Fibroblast of mammary gland (primary cell): ENCODE data around the gene NPEPPS.
"Not testable (repeated sequence)": the region's sequence is repeated elsewhere in the genome, so short reads cannot be mapped to it uniquely, and the experiment has no call there.

Experiments used
- DNase-seq: peaks from one replicate; pipeline ENCODE4 v3.0.0-alpha.2; 2010; ENCODE audit warnings: low read depth
- H3K4me3 ChIP-seq: 2 replicates; pipeline ENCODE4 v1.5.1; 2011; ENCODE audit warnings: low read depth, mild to moderate bottlenecking, low read length, moderate library complexity; ENCODE audit not compliant: control insufficient read depth
- TF ChIP-seq, protein P1 (sequence below): conservative IDR thresholded peaks from 2 replicates; pipeline ENCODE4 v1.5.1; 2011; ENCODE audit warnings: low read depth, low read length, inconsistent platforms; ENCODE audit not compliant: control insufficient read depth, insufficient read depth

The NPEPPS gene

GRCh38 chr17:47541676-47542075 is 10.8 kb downstream of the NPEPPS start:
- not testable (repeated sequence) for DNase-seq

DNA sequence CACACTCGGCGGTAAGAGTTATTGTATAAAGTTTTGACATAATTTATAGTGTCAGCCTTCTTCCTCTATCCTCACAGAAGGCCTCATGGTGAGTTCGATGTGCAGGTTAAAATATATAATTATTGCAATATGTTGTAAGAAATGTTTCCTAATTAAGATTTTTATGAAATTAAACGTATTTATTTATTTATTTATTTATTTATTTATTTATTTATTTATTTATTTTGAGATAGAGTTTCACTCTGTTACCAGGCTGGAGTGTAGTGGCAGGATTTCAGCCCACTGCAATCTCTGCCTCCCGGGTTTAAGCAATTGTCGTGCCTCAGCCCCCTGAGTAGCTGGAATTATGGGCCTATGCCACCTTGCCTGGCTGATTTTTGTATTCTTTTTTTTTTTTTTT is 13.4 kb downstream of the NPEPPS start:
- DNase-seq, result not testable (repeated sequence)

More at GRCh38 chr17:47541676-47542075, 10.8 kb downstream of the NPEPPS start:
- not testable (repeated sequence) for H3K4me3 ChIP-seq

GRCh38 chr17:47554733-47555132 is 23.8 kb downstream of the NPEPPS start:
- peak; percentile 2 for DNase-seq
- H3K4me3 ChIP-seq, result not testable (repeated sequence)

More for the DNA sequence above, 13.4 kb downstream of the NPEPPS start:
- H3K4me3 ChIP-seq, result not testable (repeated sequence)

DNA sequence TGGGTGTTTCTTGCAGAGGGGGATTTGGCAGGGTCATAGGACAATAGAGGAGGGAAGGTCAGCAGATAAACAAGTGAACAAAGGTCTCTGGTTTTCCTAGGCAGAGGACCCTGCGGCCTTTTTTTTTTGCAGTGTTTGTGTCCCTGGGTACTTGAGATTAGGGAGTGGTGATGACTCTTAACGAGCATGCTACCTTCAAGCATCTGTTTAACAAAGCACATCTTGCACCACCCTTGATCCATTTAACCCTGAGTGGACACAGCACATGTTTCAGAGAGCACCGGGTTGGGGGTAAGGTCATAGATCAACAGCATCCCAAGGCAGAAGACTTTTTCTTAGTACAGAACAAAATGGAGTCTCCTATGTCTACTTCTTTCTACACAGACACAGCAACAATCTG is 25.2 kb downstream of the NPEPPS start:
- not testable (repeated sequence) for H3K4me3 ChIP-seq, DNase-seq

DNA sequence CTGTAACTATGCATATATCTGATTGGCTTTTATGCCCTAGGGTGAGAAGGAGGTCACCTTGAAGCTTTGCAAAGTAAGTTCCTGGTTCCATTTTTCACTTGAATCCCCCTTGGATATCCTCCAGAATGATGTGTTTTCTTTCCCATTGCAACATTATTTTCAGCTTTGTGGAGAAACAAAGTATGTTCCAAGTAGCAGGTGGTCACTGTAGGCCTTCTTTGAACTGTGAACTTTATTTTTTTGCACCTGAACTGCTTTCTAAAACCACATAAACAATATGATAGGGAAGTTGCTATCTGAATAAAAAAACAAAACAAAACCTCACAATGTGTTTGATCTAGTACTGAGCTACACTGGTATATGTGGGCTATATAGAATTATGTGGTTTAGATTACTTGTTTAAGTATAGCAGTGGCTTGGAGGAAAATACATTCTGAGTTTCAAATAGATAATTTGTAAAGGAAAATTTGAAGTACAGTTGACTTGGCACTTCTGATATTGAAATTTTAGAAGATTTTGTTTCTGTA is 29.7 kb downstream of the NPEPPS start:
- not testable (repeated sequence) for DNase-seq, H3K4me3 ChIP-seq

- not testable (repeated sequence) for H3K4me3 ChIP-seq, DNase-seq
Observed at GRCh38 chr17:47561698-47562405, 30.9 kb downstream of the NPEPPS start.

DNA sequence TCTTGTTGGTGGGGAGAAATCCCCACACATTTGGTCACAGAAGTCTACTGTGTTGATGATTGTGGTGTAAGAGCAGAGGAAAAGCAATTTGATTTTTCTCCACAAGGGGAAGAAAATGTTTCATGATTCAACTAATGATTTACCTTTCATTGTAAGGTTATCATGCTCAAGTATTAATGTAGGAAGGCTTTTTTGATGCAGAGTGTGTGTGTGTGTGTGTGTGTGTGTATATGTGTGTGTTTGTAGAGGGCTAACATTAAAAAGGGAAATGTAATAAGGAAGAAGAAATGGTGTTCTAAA is 31.4 kb downstream of the NPEPPS start:
- not testable (repeated sequence) for DNase-seq, H3K4me3 ChIP-seq

DNA sequence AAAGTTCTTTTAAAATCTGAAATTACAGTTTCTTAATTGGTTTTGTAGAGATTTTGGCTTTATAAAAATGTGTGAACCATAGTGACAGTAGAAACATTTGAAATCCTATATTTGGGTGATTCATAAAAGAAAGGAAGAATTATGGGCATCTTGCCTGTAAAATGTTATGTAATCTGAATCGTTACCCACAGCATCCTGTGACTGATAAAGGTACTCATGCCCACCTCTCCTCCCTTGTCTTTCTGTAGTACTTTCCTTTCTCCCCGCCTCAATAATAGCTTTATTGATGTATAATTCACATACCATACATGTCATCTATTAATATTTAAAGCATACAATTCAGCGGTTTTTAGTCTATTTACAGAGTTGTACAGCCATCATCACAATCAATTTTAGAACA is 36.4 kb downstream of the NPEPPS start:
- not testable (repeated sequence) for H3K4me3 ChIP-seq
- DNase-seq, result peak; percentile 29

- not testable (repeated sequence) for H3K4me3 ChIP-seq, DNase-seq
Observed at GRCh38 chr17:47572561-47572960, 41.7 kb downstream of the NPEPPS start.

GRCh38 chr17:47582416-47582815 is 51.5 kb downstream of the NPEPPS start:
- not testable (repeated sequence) for DNase-seq, H3K4me3 ChIP-seq

- not testable (repeated sequence) for H3K4me3 ChIP-seq, DNase-seq
Observed at GRCh38 chr17:47586378-47587055, 55.6 kb downstream of the NPEPPS start.

- not testable (repeated sequence) for DNase-seq, H3K4me3 ChIP-seq
Observed at GRCh38 chr17:47593522-47593921, 62.6 kb downstream of the NPEPPS start.

DNA sequence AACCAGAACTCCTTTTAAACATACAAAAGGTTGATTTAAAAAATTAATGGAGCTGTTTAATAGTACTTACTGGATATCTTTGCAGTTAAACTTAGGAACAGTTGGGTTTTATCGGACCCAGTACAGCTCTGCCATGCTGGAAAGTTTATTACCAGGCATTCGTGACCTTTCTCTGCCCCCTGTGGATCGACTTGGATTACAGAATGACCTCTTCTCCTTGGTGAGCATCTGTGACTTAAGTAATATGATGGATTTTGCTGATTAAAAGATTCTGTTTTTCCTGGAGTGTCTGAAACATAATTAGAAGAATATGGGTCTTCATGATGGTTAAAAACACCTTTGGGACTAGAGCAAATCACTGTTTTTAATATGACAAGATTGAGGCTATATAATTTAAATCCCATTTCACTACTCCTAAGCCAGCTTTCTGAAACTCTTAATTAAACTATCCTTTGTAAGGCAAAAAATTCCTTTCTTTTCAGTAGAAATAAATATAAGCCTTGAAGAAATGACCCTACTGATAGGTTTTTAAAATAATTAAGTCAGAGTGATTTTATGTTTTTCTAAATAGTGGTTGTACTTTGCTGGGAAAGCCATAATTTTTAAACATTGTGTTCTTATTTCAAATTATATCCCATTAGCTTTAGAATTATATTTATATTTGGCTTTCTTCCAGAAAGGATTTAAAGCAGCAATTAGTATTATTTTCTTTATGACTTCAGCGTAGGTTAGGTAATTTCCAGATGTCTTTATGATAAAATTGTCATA is 73.1 kb downstream of the NPEPPS start:
- TF ChIP-seq, protein P1, sequence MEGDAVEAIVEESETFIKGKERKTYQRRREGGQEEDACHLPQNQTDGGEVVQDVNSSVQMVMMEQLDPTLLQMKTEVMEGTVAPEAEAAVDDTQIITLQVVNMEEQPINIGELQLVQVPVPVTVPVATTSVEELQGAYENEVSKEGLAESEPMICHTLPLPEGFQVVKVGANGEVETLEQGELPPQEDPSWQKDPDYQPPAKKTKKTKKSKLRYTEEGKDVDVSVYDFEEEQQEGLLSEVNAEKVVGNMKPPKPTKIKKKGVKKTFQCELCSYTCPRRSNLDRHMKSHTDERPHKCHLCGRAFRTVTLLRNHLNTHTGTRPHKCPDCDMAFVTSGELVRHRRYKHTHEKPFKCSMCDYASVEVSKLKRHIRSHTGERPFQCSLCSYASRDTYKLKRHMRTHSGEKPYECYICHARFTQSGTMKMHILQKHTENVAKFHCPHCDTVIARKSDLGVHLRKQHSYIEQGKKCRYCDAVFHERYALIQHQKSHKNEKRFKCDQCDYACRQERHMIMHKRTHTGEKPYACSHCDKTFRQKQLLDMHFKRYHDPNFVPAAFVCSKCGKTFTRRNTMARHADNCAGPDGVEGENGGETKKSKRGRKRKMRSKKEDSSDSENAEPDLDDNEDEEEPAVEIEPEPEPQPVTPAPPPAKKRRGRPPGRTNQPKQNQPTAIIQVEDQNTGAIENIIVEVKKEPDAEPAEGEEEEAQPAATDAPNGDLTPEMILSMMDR, result no peak
- H3K4me3 ChIP-seq, result no peak overlapping the region
- DNase-seq, result peak; percentile 18
